Panc1 (cell line): ENCODE measurements around the gene CSK. TPM values are rescaled to one million over a fixed set of nuclear protein-coding genes. Genes with fewer than 3 reads are reported as not detected.

ENCODE experiments used
- ATAC-seq: fragments of 200-7000 bp; cut with Tn5 transposase; 2 replicates; pipeline ENCODE4 v1.9.1; 2020; ENCODE audit warnings: mild to moderate bottlenecking, moderate library complexity
- BruUV-seq: library from RNA; stranded (reverse); fragments of 400-500 nt; replicated peaks from 2 replicates; lab custom pipeline; 2021; lab: Mats Ljungman, UMichigan
- CTCF ChIA-PET: fragments of 300-600 bp; sonication (Branson Sonifier 250); formaldehyde crosslinking; loops from one replicate; lab custom pipeline; 2022; ENCODE audit warnings: antibody characterized with exemption; lab: Charles Lee
- POLR2A ChIA-PET: fragments of 300-600 bp; sonication (Branson Sonifier 250); formaldehyde crosslinking; loops from one replicate; lab custom pipeline; 2022; ENCODE audit warnings: antibody characterized with exemption; lab: Charles Lee
- DNase-seq: peaks from one replicate; pipeline ENCODE4 v3.0.0-alpha.2; 2010; ENCODE audit warnings: low read depth, low spot score
- H3K27ac ChIP-seq: 2 replicates; pipeline ENCODE4 v1.5.1; 2011; ENCODE audit warnings: mild to moderate bottlenecking, low read length, inconsistent platforms
- H3K27me3 ChIP-seq: fragments of 200-500 bp; sonication (Bioruptor generic); 2 replicates; pipeline ENCODE4 v1.6.0; 2014; ENCODE audit warnings: low read length, inconsistent platforms; ENCODE audit not compliant: control insufficient read depth, insufficient read depth
- H3K36me3 ChIP-seq: fragments of 200-500 bp; sonication (Bioruptor generic); 2 replicates; pipeline ENCODE4 v1.5.1; 2014; ENCODE audit warnings: inconsistent platforms, mild to moderate bottlenecking, low read length, moderate library complexity; ENCODE audit not compliant: control insufficient read depth, insufficient read depth
- H3K4me1 ChIP-seq: 2 replicates; pipeline ENCODE4 v1.5.1; 2011; ENCODE audit warnings: inconsistent platforms, mild to moderate bottlenecking, low read length, moderate library complexity; ENCODE audit not compliant: control insufficient read depth, insufficient read depth
- H3K4me3 ChIP-seq, 2 experiments: 2 replicates each; pipeline ENCODE4 v1.5.1; 2011 to 2012; ENCODE audit warnings: low read depth in 2 of 2, low read length in 2 of 2, mild to moderate bottlenecking in 2 of 2, inconsistent platforms in 1 of 2, moderate library complexity in 1 of 2
- H3K9me3 ChIP-seq: fragments of 200-500 bp; sonication (Bioruptor generic); 2 replicates; pipeline ENCODE4 v1.5.1; 2014; ENCODE audit warnings: low read depth, mild to moderate bottlenecking, inconsistent platforms, low read length, moderate library complexity; ENCODE audit not compliant: control insufficient read depth, insufficient read depth
- REST ChIP-seq, 2 experiments: IDR thresholded peaks; 2 replicates each; pipeline ENCODE4 v1.6.1; 2011 to 2012; ENCODE audit warnings: low read depth in 2 of 2, control low read depth in 1 of 2, low read length in 1 of 2, mild to moderate bottlenecking in 1 of 2, moderate library complexity in 1 of 2; ENCODE audit not compliant: insufficient read depth in 1 of 2
- SIN3A ChIP-seq: IDR thresholded peaks from 2 replicates; pipeline ENCODE4 v1.6.1; 2012; ENCODE audit warnings: low read depth, mild to moderate bottlenecking, low read length, moderate library complexity, borderline replicate concordance; ENCODE audit not compliant: insufficient read depth
- TCF7L2 ChIP-seq: IDR thresholded peaks from 2 replicates; pipeline ENCODE4 v1.6.1; 2011; ENCODE audit warnings: mild to moderate bottlenecking, low read depth, low read length, inconsistent platforms
- in situ Hi-C: cut with HindIII; loops from 2 replicates; pipeline ENCODE4 v1.10.0; 2016; ENCODE audit warnings: low sequenced_read_pairs, low pct_unique_long_range_greater_than_20kb
- intact Hi-C: fragments of 100-400 bp; cut with micrococcal nuclease; formaldehyde crosslinking; loops from one replicate; pipeline ENCODE4 v1.10.0; 2022; ENCODE audit not compliant: unreplicated experiment
- total RNA-seq: library from RNA; stranded (reverse); gene quantifications from one replicate; pipeline ENCODE4 v1.2.1, GENCODE V29; 2021; ENCODE audit not compliant: unreplicated experiment

CSK gene
- total RNA-seq, 1 experiment from 2014 or later: 81.4 TPM

GRCh38 chr15:74742422-74742821, 39.5 kb upstream of the CSK start:
- no TSS peak for BruUV-seq
- no peaks in the 10 kb centered on the region for H3K27me3 ChIP-seq
- no peaks in the 10 kb centered on the region for H3K36me3 ChIP-seq
- H3K27ac ChIP-seq: no peak overlapping the region
- ATAC-seq (no peak), DNase-seq (no peak)
- no peak for TF ChIP-seq REST (IDR thresholded peaks at IDR 0.05; ENCODE audit: insufficient read depth in 1 of 2, low read depth in 2 of 2, low read length in 1 of 2)
- no peak for TF ChIP-seq TCF7L2
- no peaks in the 10 kb centered on the region for H3K4me1 ChIP-seq
- POLR2A ChIA-PET: no interaction called here
- intact Hi-C loops (no loop called here), in situ Hi-C loops (no loop called here)
- CTCF ChIA-PET: interaction anchor here (0.7 kb wide), 1 partner anchor 378 kb away, joined by 3 read pairs; no protein-coding TSS in a partner anchor
- no peaks in the 10 kb centered on the region for H3K9me3 ChIP-seq
- H3K4me3 ChIP-seq: no peak overlapping the region

- Histone ChIP-seq H3K27ac (no peak overlapping the region), H3K36me3 (no peaks in the 10 kb centered on the region), H3K9me3 (no peaks in the 10 kb centered on the region), H3K4me3 (no peak overlapping the region), H3K4me1 (no peaks in the 10 kb centered on the region), H3K27me3 (no peaks in the 10 kb centered on the region)
- TF ChIP-seq REST (IDR thresholded peaks at IDR 0.05; ENCODE audit: insufficient read depth in 1 of 2, low read depth in 2 of 2, low read length in 1 of 2): no peak
- no peak for TF ChIP-seq SIN3A
- in situ Hi-C loops: no loop called here
- POLR2A ChIA-PET: no interaction called here
- intact Hi-C loops: no loop called here
- BruUV-seq: no TSS peak
- no peak for DNase-seq
- ATAC-seq: no peak
- CTCF ChIA-PET: no interaction called here
Observed at GRCh38 chr15:74746389-74746788, 35.5 kb upstream of the CSK start.

- DNase-seq: no peak
- ATAC-seq: no peak
- Histone ChIP-seq H3K4me1 (no peaks in the 10 kb centered on the region), H3K36me3 (no peaks in the 10 kb centered on the region), H3K9me3 (no peaks in the 10 kb centered on the region), H3K27ac (no peak within 1 kb of the TSS), H3K27me3 (no peaks in the 10 kb centered on the region), H3K4me3 (no peak within 1 kb of the TSS)
- no TSS peak for BruUV-seq
- intact Hi-C loops (no loop called here), in situ Hi-C loops (no loop called here)
- no peak for TF ChIP-seq REST (IDR thresholded peaks at IDR 0.05; ENCODE audit: insufficient read depth in 1 of 2, low read depth in 2 of 2, low read length in 1 of 2)
- POLR2A ChIA-PET: no interaction called here
- CTCF ChIA-PET: no interaction called here
Observed at GRCh38 chr15:74748322-74748946, 33.4 kb upstream of the CSK start, which contains the start of gene CYP1A2. Gene CYP1A2, plus strand, starts transcription at chr15:74748845. Its CDS starts 894 bp downstream, at chr15:74749739.
